Measurements from ENCODE around the gene MEI1. TPM values are rescaled to one million over a fixed set of nuclear protein-coding genes. Genes with fewer than 3 reads are reported as not detected.

The MEI1 gene
- total RNA-seq, 1 donor from 2014 or later = not detected

- no peak overlapping the region for H3K4me3 Mint-ChIP-seq (ENCODE audit: unreplicated experiment)
- no peak for DNase-seq (ENCODE audit: extremely low spot score, unreplicated experiment)
- no peak for TF ChIP-seq CTCF (IDR thresholded peaks at IDR 0.05)
- peaks cover 14% of the 10 kb centered on the region for H3K36me3 Mint-ChIP-seq (ENCODE audit: unreplicated experiment)
- no peaks in the 10 kb centered on the region for H3K27me3 Mint-ChIP-seq (ENCODE audit: unreplicated experiment)
- no peaks in the 10 kb centered on the region for H3K9me3 Mint-ChIP-seq (ENCODE audit: unreplicated experiment)
- no peak overlapping the region for H3K27ac Mint-ChIP-seq (ENCODE audit: unreplicated experiment)
- no peaks in the 10 kb centered on the region for H3K4me1 Mint-ChIP-seq (ENCODE audit: unreplicated experiment)
Measured at GRCh38 chr22:41812805-41813545, 113.7 kb downstream of the MEI1 start.

- H3K4me1 Mint-ChIP-seq (ENCODE audit: unreplicated experiment) = no peaks in the 10 kb centered on the region
- H3K9me3 Mint-ChIP-seq (ENCODE audit: unreplicated experiment) = no peaks in the 10 kb centered on the region
- H3K36me3 Mint-ChIP-seq (ENCODE audit: unreplicated experiment) = peaks cover 12% of the 10 kb centered on the region
- TF ChIP-seq CTCF (IDR thresholded peaks at IDR 0.05) = no peak
- H3K27ac Mint-ChIP-seq (ENCODE audit: unreplicated experiment) = no peak overlapping the region
- no peak overlapping the region for H3K4me3 Mint-ChIP-seq (ENCODE audit: unreplicated experiment)
- no peak for DNase-seq (ENCODE audit: extremely low spot score, unreplicated experiment)
- no peaks in the 10 kb centered on the region for H3K27me3 Mint-ChIP-seq (ENCODE audit: unreplicated experiment)
Measured at GRCh38 chr22:41813726-41814410, 114.6 kb downstream of the MEI1 start.

- Mint-ChIP-seq H3K27ac (ENCODE audit: unreplicated experiment) (no peak overlapping the region), H3K36me3 (ENCODE audit: unreplicated experiment) (peaks cover 4% of the 10 kb centered on the region), H3K4me1 (ENCODE audit: unreplicated experiment) (peaks cover 2% of the 10 kb centered on the region), H3K9me3 (ENCODE audit: unreplicated experiment) (no peaks in the 10 kb centered on the region), H3K4me3 (ENCODE audit: unreplicated experiment) (no peak overlapping the region), H3K27me3 (ENCODE audit: unreplicated experiment) (no peaks in the 10 kb centered on the region)
- TF ChIP-seq CTCF (IDR thresholded peaks at IDR 0.05) = no peak
- DNase-seq (ENCODE audit: extremely low spot score, unreplicated experiment) = no peak
Measured at GRCh38 chr22:41815716-41816115, 116.4 kb downstream of the MEI1 start.

GRCh38 chr22:41816241-41816640 lies 116.9 kb downstream of the MEI1 start:
- DNase-seq (ENCODE audit: extremely low spot score, unreplicated experiment) = no peak
- Mint-ChIP-seq H3K27me3 (ENCODE audit: unreplicated experiment) (no peaks in the 10 kb centered on the region), H3K36me3 (ENCODE audit: unreplicated experiment) (peaks cover 4% of the 10 kb centered on the region), H3K9me3 (ENCODE audit: unreplicated experiment) (no peaks in the 10 kb centered on the region), H3K4me1 (ENCODE audit: unreplicated experiment) (peaks cover 4% of the 10 kb centered on the region), H3K4me3 (ENCODE audit: unreplicated experiment) (no peak overlapping the region), H3K27ac (ENCODE audit: unreplicated experiment) (no peak overlapping the region)
- TF ChIP-seq CTCF (IDR thresholded peaks at IDR 0.05) = no peak

- Mint-ChIP-seq H3K36me3 (ENCODE audit: unreplicated experiment) (peaks cover 4% of the 10 kb centered on the region), H3K27ac (ENCODE audit: unreplicated experiment) (no peak overlapping the region), H3K4me1 (ENCODE audit: unreplicated experiment) (peaks cover 10% of the 10 kb centered on the region)
Measured at GRCh38 chr22:41816871-41817270, 117.6 kb downstream of the MEI1 start.

More at GRCh38 chr22:41816871-41817270, 117.6 kb downstream of the MEI1 start:
- Mint-ChIP-seq H3K27me3 (ENCODE audit: unreplicated experiment) (no peaks in the 10 kb centered on the region), H3K9me3 (ENCODE audit: unreplicated experiment) (no peaks in the 10 kb centered on the region), H3K4me3 (ENCODE audit: unreplicated experiment) (no peak overlapping the region)
- no peak for DNase-seq (ENCODE audit: extremely low spot score, unreplicated experiment)
- no peak for TF ChIP-seq CTCF (IDR thresholded peaks at IDR 0.05)

Measured in osteocyte (in vitro differentiated cells).